WTC11 (cell line): ENCODE results near the gene ASTE1. TPM values are rescaled to one million over a fixed set of nuclear protein-coding genes. Genes with fewer than 3 reads are reported as not detected.
A peak's percentile ranks its signal among the peaks of the same experiment; 100 is the strongest.

ENCODE experiments used
- CREM ChIP-seq: sonication (generic); formaldehyde crosslinking; IDR thresholded peaks from 2 replicates; pipeline ENCODE4 v1.8.1; 2022; ENCODE audit warnings: mild to moderate bottlenecking, missing genetic modification reagents, moderate library complexity
- FOXJ3 ChIP-seq: sonication (generic); formaldehyde crosslinking; IDR thresholded peaks from 2 replicates; pipeline ENCODE4 v1.9.0; 2021; ENCODE audit warnings: missing genetic modification reagents, mild to moderate bottlenecking, borderline replicate concordance
- FOXK1 ChIP-seq: sonication (generic); formaldehyde crosslinking; IDR thresholded peaks from 2 replicates; pipeline ENCODE4 v1.8.0; 2022; ENCODE audit warnings: mild to moderate bottlenecking, moderate library complexity, missing genetic modification reagents
- FOXP1 ChIP-seq: sonication (generic); formaldehyde crosslinking; IDR thresholded peaks from 2 replicates; pipeline ENCODE4 v1.8.0; 2022; ENCODE audit warnings: missing genetic modification reagents, mild to moderate bottlenecking, moderate library complexity, borderline replicate concordance
- IRF2 ChIP-seq: sonication (generic); formaldehyde crosslinking; IDR thresholded peaks from 2 replicates; pipeline ENCODE4 v1.8.0; 2022; ENCODE audit warnings: low read depth, missing genetic modification reagents, borderline replicate concordance
- MYBL2 ChIP-seq: sonication (generic); formaldehyde crosslinking; IDR thresholded peaks from 2 replicates; pipeline ENCODE4 v1.8.1; 2023; ENCODE audit warnings: mild to moderate bottlenecking, moderate library complexity, missing genetic modification reagents
- NFE2L1 ChIP-seq: sonication (generic); formaldehyde crosslinking; IDR thresholded peaks from 2 replicates; pipeline ENCODE4 v1.8.1; 2023; ENCODE audit warnings: missing genetic modification reagents
- RELA ChIP-seq: sonication (generic); formaldehyde crosslinking; IDR thresholded peaks from 2 replicates; pipeline ENCODE4 v1.8.1; 2022; ENCODE audit warnings: missing genetic modification reagents, mild to moderate bottlenecking, borderline replicate concordance
- ZNF219 ChIP-seq: sonication (generic); formaldehyde crosslinking; IDR thresholded peaks from 2 replicates; pipeline ENCODE4 v1.8.0; 2023; ENCODE audit warnings: missing genetic modification reagents, mild to moderate bottlenecking, borderline replicate concordance
- total RNA-seq: library from RNA; stranded (reverse); gene quantifications from 3 replicates; pipeline ENCODE4 v1.2.3, GENCODE V29; 2021
- TF ChIP-seq, protein P1 (sequence below): fragments of 250-450 bp; sonication (Bioruptor Pico); IDR thresholded peaks from 2 replicates; pipeline ENCODE4 v1.9.0; 2021; ENCODE audit warnings: mild to moderate bottlenecking, borderline replicate concordance
- TF ChIP-seq, protein P2 (sequence below): fragments of 250-450 bp; sonication (Bioruptor Pico); IDR thresholded peaks from 2 replicates; pipeline ENCODE4 v1.9.0; 2021; ENCODE audit warnings: moderate library complexity, mild to moderate bottlenecking, inconsistent platforms, borderline replicate concordance
- TF ChIP-seq, protein P3 (sequence below): sonication (generic); formaldehyde crosslinking; IDR thresholded peaks from 2 replicates; pipeline ENCODE4 v1.8.0; 2022; ENCODE audit warnings: missing genetic modification reagents
- TF ChIP-seq, protein P4 (sequence below): sonication (generic); formaldehyde crosslinking; IDR thresholded peaks from 2 replicates; pipeline ENCODE4 v1.8.1; 2022; ENCODE audit warnings: missing genetic modification reagents, borderline replicate concordance
- TF ChIP-seq, protein P5 (sequence below): sonication (generic); formaldehyde crosslinking; IDR thresholded peaks from 2 replicates; pipeline ENCODE4 v1.8.0; 2022; ENCODE audit warnings: mild to moderate bottlenecking, missing genetic modification reagents

ASTE1 gene
- total RNA-seq, 1 experiment from 2014 or later, result 5.8 TPM

DNA sequence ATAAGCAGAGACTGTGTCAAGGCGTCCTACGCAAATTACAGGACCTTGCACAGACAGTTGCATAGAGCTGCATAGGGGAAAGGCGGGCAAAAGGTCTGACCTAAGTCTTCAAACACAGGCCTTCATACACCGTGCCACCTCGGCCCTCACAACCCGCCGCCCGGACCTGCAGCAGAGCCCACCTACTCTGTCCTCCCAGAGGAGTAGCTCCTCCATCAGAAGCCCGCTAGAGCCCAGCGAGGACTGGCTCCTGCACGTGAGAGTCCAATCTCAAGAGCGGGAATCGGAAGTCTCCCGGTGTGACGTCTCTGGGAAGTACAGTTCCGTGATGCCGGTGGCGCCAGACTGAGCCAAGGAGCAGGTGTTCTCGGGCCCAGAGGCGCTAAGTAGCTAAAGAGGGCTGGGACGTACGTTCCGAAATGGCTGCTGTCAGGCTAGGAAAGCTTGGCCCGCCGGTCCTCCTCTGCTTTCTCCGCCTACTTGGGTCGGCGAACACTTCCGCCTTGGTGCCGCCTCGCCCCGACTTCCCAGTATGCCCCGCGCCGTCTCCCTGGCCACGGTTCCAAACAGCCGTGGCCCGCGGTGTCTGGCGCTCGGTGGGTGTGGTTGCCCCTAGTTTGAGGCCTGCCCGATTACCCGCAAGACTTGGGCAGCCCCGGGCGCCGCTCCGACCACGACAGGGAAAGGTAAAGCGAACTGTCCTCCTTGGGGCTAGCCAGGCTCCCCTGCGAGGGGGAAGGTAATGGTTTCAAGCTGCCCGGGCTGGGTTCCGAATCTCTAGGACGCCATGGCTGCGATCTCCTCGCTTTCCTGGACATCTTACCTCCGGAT, at the start of gene ASTE1, which contains the start of gene NEK11 (continued):
- TF ChIP-seq, protein P1, sequence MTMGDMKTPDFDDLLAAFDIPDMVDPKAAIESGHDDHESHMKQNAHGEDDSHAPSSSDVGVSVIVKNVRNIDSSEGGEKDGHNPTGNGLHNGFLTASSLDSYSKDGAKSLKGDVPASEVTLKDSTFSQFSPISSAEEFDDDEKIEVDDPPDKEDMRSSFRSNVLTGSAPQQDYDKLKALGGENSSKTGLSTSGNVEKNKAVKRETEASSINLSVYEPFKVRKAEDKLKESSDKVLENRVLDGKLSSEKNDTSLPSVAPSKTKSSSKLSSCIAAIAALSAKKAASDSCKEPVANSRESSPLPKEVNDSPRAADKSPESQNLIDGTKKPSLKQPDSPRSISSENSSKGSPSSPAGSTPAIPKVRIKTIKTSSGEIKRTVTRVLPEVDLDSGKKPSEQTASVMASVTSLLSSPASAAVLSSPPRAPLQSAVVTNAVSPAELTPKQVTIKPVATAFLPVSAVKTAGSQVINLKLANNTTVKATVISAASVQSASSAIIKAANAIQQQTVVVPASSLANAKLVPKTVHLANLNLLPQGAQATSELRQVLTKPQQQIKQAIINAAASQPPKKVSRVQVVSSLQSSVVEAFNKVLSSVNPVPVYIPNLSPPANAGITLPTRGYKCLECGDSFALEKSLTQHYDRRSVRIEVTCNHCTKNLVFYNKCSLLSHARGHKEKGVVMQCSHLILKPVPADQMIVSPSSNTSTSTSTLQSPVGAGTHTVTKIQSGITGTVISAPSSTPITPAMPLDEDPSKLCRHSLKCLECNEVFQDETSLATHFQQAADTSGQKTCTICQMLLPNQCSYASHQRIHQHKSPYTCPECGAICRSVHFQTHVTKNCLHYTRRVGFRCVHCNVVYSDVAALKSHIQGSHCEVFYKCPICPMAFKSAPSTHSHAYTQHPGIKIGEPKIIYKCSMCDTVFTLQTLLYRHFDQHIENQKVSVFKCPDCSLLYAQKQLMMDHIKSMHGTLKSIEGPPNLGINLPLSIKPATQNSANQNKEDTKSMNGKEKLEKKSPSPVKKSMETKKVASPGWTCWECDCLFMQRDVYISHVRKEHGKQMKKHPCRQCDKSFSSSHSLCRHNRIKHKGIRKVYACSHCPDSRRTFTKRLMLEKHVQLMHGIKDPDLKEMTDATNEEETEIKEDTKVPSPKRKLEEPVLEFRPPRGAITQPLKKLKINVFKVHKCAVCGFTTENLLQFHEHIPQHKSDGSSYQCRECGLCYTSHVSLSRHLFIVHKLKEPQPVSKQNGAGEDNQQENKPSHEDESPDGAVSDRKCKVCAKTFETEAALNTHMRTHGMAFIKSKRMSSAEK (CRISPR knock-in tag), result no peak
- TF ChIP-seq MYBL2 (CRISPR knock-in tag) (peak; percentile 28; the same call in 1 of the 2 replicates), IRF2 (no peak), FOXK1 (CRISPR knock-in tag) (peak; percentile 67), NFE2L1 (0 out of 2 replicates have a peak, but pooled peaks have one; percentile 14), RELA (0 out of 2 replicates have a peak, but pooled peaks have one; percentile 35), FOXP1 (CRISPR knock-in tag) (peak; percentile 86), CREM (CRISPR knock-in tag) (0 out of 2 replicates have a peak, but pooled peaks have one; percentile 33), FOXJ3 (CRISPR knock-in tag) (no peak), ZNF219 (CRISPR knock-in tag) (no peak)
- TF ChIP-seq, protein P2, sequence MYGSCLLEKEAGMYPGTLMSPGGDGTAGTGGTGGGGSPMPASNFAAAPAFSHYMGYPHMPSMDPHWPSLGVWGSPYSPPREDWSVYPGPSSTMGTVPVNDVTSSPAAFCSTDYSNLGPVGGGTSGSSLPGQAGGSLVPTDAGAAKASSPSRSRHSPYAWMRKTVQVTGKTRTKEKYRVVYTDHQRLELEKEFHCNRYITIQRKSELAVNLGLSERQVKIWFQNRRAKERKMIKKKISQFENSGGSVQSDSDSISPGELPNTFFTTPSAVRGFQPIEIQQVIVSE (CRISPR knock-in tag), result no peak
- TF ChIP-seq, protein P3, sequence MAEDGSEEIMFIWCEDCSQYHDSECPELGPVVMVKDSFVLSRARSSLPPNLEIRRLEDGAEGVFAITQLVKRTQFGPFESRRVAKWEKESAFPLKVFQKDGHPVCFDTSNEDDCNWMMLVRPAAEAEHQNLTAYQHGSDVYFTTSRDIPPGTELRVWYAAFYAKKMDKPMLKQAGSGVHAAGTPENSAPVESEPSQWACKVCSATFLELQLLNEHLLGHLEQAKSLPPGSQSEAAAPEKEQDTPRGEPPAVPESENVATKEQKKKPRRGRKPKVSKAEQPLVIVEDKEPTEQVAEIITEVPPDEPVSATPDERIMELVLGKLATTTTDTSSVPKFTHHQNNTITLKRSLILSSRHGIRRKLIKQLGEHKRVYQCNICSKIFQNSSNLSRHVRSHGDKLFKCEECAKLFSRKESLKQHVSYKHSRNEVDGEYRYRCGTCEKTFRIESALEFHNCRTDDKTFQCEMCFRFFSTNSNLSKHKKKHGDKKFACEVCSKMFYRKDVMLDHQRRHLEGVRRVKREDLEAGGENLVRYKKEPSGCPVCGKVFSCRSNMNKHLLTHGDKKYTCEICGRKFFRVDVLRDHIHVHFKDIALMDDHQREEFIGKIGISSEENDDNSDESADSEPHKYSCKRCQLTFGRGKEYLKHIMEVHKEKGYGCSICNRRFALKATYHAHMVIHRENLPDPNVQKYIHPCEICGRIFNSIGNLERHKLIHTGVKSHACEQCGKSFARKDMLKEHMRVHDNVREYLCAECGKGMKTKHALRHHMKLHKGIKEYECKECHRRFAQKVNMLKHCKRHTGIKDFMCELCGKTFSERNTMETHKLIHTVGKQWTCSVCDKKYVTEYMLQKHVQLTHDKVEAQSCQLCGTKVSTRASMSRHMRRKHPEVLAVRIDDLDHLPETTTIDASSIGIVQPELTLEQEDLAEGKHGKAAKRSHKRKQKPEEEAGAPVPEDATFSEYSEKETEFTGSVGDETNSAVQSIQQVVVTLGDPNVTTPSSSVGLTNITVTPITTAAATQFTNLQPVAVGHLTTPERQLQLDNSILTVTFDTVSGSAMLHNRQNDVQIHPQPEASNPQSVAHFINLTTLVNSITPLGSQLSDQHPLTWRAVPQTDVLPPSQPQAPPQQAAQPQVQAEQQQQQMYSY, result 0 out of 2 replicates have a peak, but pooled peaks have one; percentile 10
- TF ChIP-seq, protein P4, sequence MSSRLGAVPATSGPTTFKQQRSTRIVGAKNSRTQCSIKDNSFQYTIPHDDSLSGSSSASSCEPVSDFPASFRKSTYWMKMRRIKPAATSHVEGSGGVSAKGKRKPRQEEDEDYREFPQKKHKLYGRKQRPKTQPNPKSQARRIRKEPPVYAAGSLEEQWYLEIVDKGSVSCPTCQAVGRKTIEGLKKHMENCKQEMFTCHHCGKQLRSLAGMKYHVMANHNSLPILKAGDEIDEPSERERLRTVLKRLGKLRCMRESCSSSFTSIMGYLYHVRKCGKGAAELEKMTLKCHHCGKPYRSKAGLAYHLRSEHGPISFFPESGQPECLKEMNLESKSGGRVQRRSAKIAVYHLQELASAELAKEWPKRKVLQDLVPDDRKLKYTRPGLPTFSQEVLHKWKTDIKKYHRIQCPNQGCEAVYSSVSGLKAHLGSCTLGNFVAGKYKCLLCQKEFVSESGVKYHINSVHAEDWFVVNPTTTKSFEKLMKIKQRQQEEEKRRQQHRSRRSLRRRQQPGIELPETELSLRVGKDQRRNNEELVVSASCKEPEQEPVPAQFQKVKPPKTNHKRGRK (CRISPR knock-in tag), result no peak
- TF ChIP-seq, protein P5, sequence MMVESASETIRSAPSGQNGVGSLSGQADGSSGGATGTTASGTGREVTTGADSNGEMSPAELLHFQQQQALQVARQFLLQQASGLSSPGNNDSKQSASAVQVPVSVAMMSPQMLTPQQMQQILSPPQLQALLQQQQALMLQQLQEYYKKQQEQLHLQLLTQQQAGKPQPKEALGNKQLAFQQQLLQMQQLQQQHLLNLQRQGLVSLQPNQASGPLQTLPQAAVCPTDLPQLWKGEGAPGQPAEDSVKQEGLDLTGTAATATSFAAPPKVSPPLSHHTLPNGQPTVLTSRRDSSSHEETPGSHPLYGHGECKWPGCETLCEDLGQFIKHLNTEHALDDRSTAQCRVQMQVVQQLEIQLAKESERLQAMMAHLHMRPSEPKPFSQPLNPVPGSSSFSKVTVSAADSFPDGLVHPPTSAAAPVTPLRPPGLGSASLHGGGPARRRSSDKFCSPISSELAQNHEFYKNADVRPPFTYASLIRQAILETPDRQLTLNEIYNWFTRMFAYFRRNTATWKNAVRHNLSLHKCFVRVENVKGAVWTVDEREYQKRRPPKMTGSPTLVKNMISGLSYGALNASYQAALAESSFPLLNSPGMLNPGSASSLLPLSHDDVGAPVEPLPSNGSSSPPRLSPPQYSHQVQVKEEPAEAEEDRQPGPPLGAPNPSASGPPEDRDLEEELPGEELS (CRISPR knock-in tag), result 0 out of 2 replicates have a peak, but pooled peaks have one; percentile 8
- TF ChIP-seq, all 79 proteins: peak for 23
